ENCODE data around the gene HS6ST2.

The HS6ST2 gene

GRCh38 chrX:132778917-132779316 lies 179.5 kb downstream of the HS6ST2 start:
- Histone ChIP-seq H3K27me3 (ENCODE audit: insufficient read depth, low read length, poor library complexity) (no peaks in the 10 kb centered on the region), H2AFZ (ENCODE audit: low read depth, low read length) (no peak overlapping the region), H3K36me3 (ENCODE audit: insufficient read depth, low read length) (no peaks in the 10 kb centered on the region), H3K9me3 (ENCODE audit: insufficient read depth, low read length, severe bottlenecking) (no peaks in the 10 kb centered on the region), H3K27ac (ENCODE audit: low read length) (no peak overlapping the region), H3K4me3 (ENCODE audit: low read depth in 1 of 2, low read length in 2 of 2) (no peak overlapping the region), H3K4me2 (ENCODE audit: insufficient read depth, low read length) (no peak overlapping the region), H3K4me1 (ENCODE audit: insufficient read depth, low read length) (no peaks in the 10 kb centered on the region), H4K20me1 (ENCODE audit: insufficient read depth, low read length) (no peaks in the 10 kb centered on the region), H3K79me2 (ENCODE audit: insufficient read depth, low read length) (no peaks in the 10 kb centered on the region), H3K9ac (ENCODE audit: low read depth, low read length) (no peak overlapping the region)
- ATAC-seq (ENCODE audit: insufficient read depth, low read depth) (no peak), DNase-seq (no peak)
- TF ChIP-seq EZH2 (IDR thresholded peaks at IDR 0.05; ENCODE audit: borderline replicate concordance, low read depth, low read length, severe bottlenecking) (no peak), CTCF (IDR thresholded peaks at IDR 0.05; ENCODE audit: borderline replicate concordance, extremely low read depth, low read length, poor library complexity, severe bottlenecking) (no peak)

GRCh38 chrX:132776486-132777210 lies 181.8 kb downstream of the HS6ST2 start:
- TF ChIP-seq EZH2 (IDR thresholded peaks at IDR 0.05; ENCODE audit: borderline replicate concordance, low read depth, low read length, severe bottlenecking) (no peak), CTCF (IDR thresholded peaks at IDR 0.05; ENCODE audit: borderline replicate concordance, extremely low read depth, low read length, poor library complexity, severe bottlenecking) (no peak)
- no peaks in the 10 kb centered on the region for H4K20me1 ChIP-seq (ENCODE audit: insufficient read depth, low read length)
- no peak overlapping the region for H3K27ac ChIP-seq (ENCODE audit: low read length)
- H3K4me3 ChIP-seq (ENCODE audit: low read depth in 1 of 2, low read length in 2 of 2): no peak overlapping the region
- H3K79me2 ChIP-seq (ENCODE audit: insufficient read depth, low read length): no peaks in the 10 kb centered on the region
- H3K36me3 ChIP-seq (ENCODE audit: insufficient read depth, low read length): no peaks in the 10 kb centered on the region
- H3K4me2 ChIP-seq (ENCODE audit: insufficient read depth, low read length): no peak overlapping the region
- H3K9me3 ChIP-seq (ENCODE audit: insufficient read depth, low read length, severe bottlenecking): no peaks in the 10 kb centered on the region
- no peaks in the 10 kb centered on the region for H3K4me1 ChIP-seq (ENCODE audit: insufficient read depth, low read length)
- H2AFZ ChIP-seq (ENCODE audit: low read depth, low read length): no peak overlapping the region
- DNase-seq (no peak), ATAC-seq (ENCODE audit: insufficient read depth, low read depth) (no peak)
- no peak overlapping the region for H3K9ac ChIP-seq (ENCODE audit: low read depth, low read length)
- H3K27me3 ChIP-seq (ENCODE audit: insufficient read depth, low read length, poor library complexity): no peaks in the 10 kb centered on the region

- Histone ChIP-seq H3K79me2 (ENCODE audit: insufficient read depth, low read length) (no peaks in the 10 kb centered on the region), H4K20me1 (ENCODE audit: insufficient read depth, low read length) (no peaks in the 10 kb centered on the region), H3K4me1 (ENCODE audit: insufficient read depth, low read length) (no peaks in the 10 kb centered on the region), H3K4me2 (ENCODE audit: insufficient read depth, low read length) (no peak overlapping the region), H2AFZ (ENCODE audit: low read depth, low read length) (no peak overlapping the region), H3K9ac (ENCODE audit: low read depth, low read length) (no peak overlapping the region), H3K27me3 (ENCODE audit: insufficient read depth, low read length, poor library complexity) (no peaks in the 10 kb centered on the region), H3K4me3 (ENCODE audit: low read depth in 1 of 2, low read length in 2 of 2) (no peak overlapping the region), H3K9me3 (ENCODE audit: insufficient read depth, low read length, severe bottlenecking) (no peaks in the 10 kb centered on the region), H3K36me3 (ENCODE audit: insufficient read depth, low read length) (no peaks in the 10 kb centered on the region), H3K27ac (ENCODE audit: low read length) (no peak overlapping the region)
- DNase-seq (no peak), ATAC-seq (ENCODE audit: insufficient read depth, low read depth) (no peak)
- no peak for TF ChIP-seq EZH2 (IDR thresholded peaks at IDR 0.05; ENCODE audit: borderline replicate concordance, low read depth, low read length, severe bottlenecking)
- no peak for TF ChIP-seq CTCF (IDR thresholded peaks at IDR 0.05; ENCODE audit: borderline replicate concordance, extremely low read depth, low read length, poor library complexity, severe bottlenecking)
Observed at GRCh38 chrX:132775263-132775823, 183.1 kb downstream of the HS6ST2 start.
